GM18907 (cell line): ENCODE results near the gene GASK1B.

Experiments
- ATAC-seq: cut with Tn5 transposase; IDR thresholded peaks from one replicate; pipeline ENCODE4 v1.9.1; 2021; ENCODE audit warnings: mild to moderate bottlenecking, moderate library complexity; ENCODE audit not compliant: unreplicated experiment

GASK1B gene

GRCh38 chr4:158172261-158173258 lies at the start of gene GASK1B:
TSS of gene GASK1B (minus strand) at chr4:158173025. CDS start at chr4:158171375, 1,650 bp downstream.
- ATAC-seq = peak; percentile 62

- ATAC-seq = no peak
Measured at GRCh38 chr4:158219623-158220022, 46.8 kb upstream of the GASK1B start.

- no peak for ATAC-seq
Measured at GRCh38 chr4:158217763-158218162, 44.9 kb upstream of the GASK1B start.

GRCh38 chr4:158214856-158215255 lies 42.0 kb upstream of the GASK1B start:
- ATAC-seq = no peak

- ATAC-seq = no peak
Measured at GRCh38 chr4:158213466-158213865, 40.6 kb upstream of the GASK1B start.

- ATAC-seq = no peak
Measured at GRCh38 chr4:158211222-158211621, 38.4 kb upstream of the GASK1B start.

- ATAC-seq = peak; percentile 98
Measured at GRCh38 chr4:158209825-158210807, 37.3 kb upstream of the GASK1B start, which contains the start of gene TMEM144. TSS of gene TMEM144 (plus strand) at chr4:158210486. CDS start at chr4:158212668, 2,182 bp downstream.

GRCh38 chr4:158208963-158209640 lies 36.3 kb upstream of the GASK1B start:
- ATAC-seq = peak; percentile 59

- no peak for ATAC-seq
Measured at GRCh38 chr4:158203929-158204328, 31.1 kb upstream of the GASK1B start.

- ATAC-seq = no peak
Measured at GRCh38 chr4:158203436-158203835, 30.6 kb upstream of the GASK1B start.

GRCh38 chr4:158202481-158202880 lies 29.7 kb upstream of the GASK1B start:
- no peak for ATAC-seq

- no peak for ATAC-seq
Measured at GRCh38 chr4:158201876-158202275, 29.1 kb upstream of the GASK1B start.

- ATAC-seq = no peak
Measured at GRCh38 chr4:158201322-158201721, 28.5 kb upstream of the GASK1B start.

GRCh38 chr4:158200214-158200613 lies 27.4 kb upstream of the GASK1B start:
- no peak for ATAC-seq

- ATAC-seq = no peak
Measured at GRCh38 chr4:158197194-158197776, 24.5 kb upstream of the GASK1B start.

- no peak for ATAC-seq
Measured at GRCh38 chr4:158195297-158195696, 22.5 kb upstream of the GASK1B start.

GRCh38 chr4:158193171-158193749 lies 20.4 kb upstream of the GASK1B start:
- peak; percentile 65 for ATAC-seq

- ATAC-seq = no peak
Measured at GRCh38 chr4:158192439-158193158, 19.8 kb upstream of the GASK1B start.

GRCh38 chr4:158190718-158191117 lies 17.9 kb upstream of the GASK1B start:
- ATAC-seq = no peak
